ENCODE results near the gene UBB. TPM values are rescaled to one million over a fixed set of nuclear protein-coding genes. Genes with fewer than 3 reads are reported as not detected.
A peak's percentile ranks its signal among the peaks of the same experiment; 100 is the strongest.

UBB gene
- total and polyA plus RNA-seq, 2 donors from 2014 or later: 1,214 to 2,605 TPM

DNA sequence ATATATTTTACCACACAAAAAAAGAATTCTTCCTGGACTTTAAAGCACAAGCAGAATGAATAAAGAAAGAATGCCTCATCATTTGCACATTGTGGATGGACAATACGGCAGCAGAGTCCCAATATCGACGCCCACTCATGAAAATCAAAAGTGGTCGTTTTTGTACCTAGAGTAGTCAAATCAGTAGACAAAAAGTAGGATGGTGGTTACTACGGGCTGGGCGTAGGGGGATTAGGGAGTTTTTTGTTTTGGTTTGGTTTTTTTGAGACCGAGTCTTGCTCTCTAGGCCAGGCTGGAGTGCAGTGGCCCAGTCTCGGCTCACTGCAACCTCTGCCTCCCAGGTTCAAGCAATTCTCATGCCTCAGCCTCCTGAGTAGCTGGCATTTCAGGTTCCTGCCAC lies 19.0 kb upstream of the UBB start:
- Histone ChIP-seq H3K4me1 (ENCODE audit: control insufficient read depth in 2 of 3, insufficient read depth in 2 of 3, low read depth in 1 of 3, low read length in 3 of 3) (peaks cover 0 to 6% (median 6%) of the 10 kb centered on the region in 3 donors), H3K27me3 (ENCODE audit: control insufficient read depth, insufficient read depth, low read length) (no peaks in the 10 kb centered on the region), H3K4me3 (ENCODE audit: low read length in 3 of 3) (no peak overlapping the region), H3K9me3 (ENCODE audit: control insufficient read depth in 2 of 3, insufficient read depth in 1 of 3, low read length in 3 of 3) (no peaks in the 10 kb centered on the region), H3K9ac (ENCODE audit: low read length in 3 of 3) (no peak overlapping the region), H3K36me3 (ENCODE audit: control insufficient read depth in 2 of 3, insufficient read depth in 3 of 3, low read length in 3 of 3) (no peaks in the 10 kb centered on the region), H3K27ac (ENCODE audit: low read depth in 2 of 2, low read length in 2 of 2) (no peak overlapping the region)
- no peak for FAIRE-seq
- DNase-seq: no peak
- intact Hi-C loops (cut with DNase I): no loop called here
- TF ChIP-seq, protein P1, sequence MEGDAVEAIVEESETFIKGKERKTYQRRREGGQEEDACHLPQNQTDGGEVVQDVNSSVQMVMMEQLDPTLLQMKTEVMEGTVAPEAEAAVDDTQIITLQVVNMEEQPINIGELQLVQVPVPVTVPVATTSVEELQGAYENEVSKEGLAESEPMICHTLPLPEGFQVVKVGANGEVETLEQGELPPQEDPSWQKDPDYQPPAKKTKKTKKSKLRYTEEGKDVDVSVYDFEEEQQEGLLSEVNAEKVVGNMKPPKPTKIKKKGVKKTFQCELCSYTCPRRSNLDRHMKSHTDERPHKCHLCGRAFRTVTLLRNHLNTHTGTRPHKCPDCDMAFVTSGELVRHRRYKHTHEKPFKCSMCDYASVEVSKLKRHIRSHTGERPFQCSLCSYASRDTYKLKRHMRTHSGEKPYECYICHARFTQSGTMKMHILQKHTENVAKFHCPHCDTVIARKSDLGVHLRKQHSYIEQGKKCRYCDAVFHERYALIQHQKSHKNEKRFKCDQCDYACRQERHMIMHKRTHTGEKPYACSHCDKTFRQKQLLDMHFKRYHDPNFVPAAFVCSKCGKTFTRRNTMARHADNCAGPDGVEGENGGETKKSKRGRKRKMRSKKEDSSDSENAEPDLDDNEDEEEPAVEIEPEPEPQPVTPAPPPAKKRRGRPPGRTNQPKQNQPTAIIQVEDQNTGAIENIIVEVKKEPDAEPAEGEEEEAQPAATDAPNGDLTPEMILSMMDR (IDR thresholded peaks at IDR 0.05; ENCODE audit: borderline replicate concordance, extremely low read depth, insufficient read depth): no peak

DNA sequence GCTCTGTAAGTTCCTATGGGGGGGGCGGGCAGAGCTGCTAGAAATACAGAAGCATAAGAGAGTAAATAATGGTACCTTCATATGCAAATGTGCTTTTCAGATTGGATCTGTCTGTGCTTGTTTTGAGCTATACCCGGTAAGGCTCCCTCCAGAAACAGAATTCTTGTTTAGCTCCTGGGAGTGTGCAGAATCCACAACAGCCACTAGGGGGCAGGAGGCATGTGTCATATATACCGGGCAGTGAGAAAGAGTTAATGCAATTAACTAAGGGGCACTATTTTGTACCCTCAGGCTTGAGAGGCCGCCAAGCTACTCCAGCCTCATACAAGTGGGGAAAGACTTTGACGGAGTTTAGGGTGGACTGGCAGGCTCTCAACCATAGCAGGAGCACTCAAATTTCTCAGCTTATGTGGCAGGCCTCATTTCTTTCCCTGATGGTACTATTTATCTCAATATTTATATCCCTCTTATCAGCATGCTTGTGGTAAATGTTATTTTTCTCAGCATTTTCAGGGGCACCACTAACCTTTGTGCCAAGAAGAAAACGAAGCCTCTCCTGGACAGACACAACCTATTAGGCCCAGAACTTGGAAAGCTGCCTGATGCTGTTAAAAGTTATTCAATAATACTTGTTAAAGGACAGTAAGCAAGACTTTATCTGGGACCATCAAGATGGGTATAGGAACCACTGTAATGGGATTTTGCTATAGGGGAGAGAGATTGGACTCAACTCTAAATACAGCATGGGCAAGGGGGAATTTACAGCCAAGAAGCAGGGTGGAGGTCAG lies 16.9 kb upstream of the UBB start:
- TF ChIP-seq, protein P1 (IDR thresholded peaks at IDR 0.05; ENCODE audit: borderline replicate concordance, extremely low read depth, insufficient read depth): peak; percentile 92
- peak in 4 of 5 donors; percentile 76 to 86 (median 78) for DNase-seq
- H3K27me3 ChIP-seq (ENCODE audit: control insufficient read depth, insufficient read depth, low read length): no peaks in the 10 kb centered on the region
- peaks cover 0 to 6% (median 6%) of the 10 kb centered on the region in 3 donors for H3K4me1 ChIP-seq (ENCODE audit: control insufficient read depth in 2 of 3, insufficient read depth in 2 of 3, low read depth in 1 of 3, low read length in 3 of 3)
- no peak overlapping the region for H3K4me3 ChIP-seq (ENCODE audit: low read length in 3 of 3)
- H3K9ac ChIP-seq (ENCODE audit: low read length in 3 of 3): no peak overlapping the region
- intact Hi-C loops (cut with DNase I): no loop called here
- no peak for FAIRE-seq
- no peaks in the 10 kb centered on the region for H3K36me3 ChIP-seq (ENCODE audit: control insufficient read depth in 2 of 3, insufficient read depth in 3 of 3, low read length in 3 of 3)
- H3K9me3 ChIP-seq (ENCODE audit: control insufficient read depth in 2 of 3, insufficient read depth in 1 of 3, low read length in 3 of 3): no peaks in the 10 kb centered on the region
- H3K27ac ChIP-seq (ENCODE audit: low read depth in 2 of 2, low read length in 2 of 2): peak overlapping the region in 1 of 2 donors; percentile 13

DNA sequence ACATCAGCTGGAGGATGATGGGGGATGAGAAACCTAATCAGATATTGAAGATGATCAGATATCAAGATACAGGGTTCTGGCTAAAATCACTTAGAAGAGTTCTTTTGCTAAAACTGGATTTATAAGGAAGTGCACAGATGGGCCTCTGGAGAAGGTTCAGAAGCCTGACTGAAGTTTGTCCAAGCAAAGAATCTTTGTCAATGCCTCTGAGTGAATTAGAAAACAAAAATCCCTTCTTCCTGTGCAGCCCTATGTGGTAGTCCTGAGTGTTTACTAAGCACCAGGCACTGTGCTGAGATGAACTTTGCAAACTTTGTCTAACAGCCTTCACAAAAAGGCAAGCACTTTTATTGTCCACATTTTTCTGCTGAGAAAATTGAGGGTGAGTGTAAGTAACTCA lies 16.3 kb upstream of the UBB start:
- TF ChIP-seq, protein P1 (IDR thresholded peaks at IDR 0.05; ENCODE audit: borderline replicate concordance, extremely low read depth, insufficient read depth): no peak
- Histone ChIP-seq H3K4me3 (ENCODE audit: low read length in 3 of 3) (no peak overlapping the region), H3K27ac (ENCODE audit: low read depth in 2 of 2, low read length in 2 of 2) (no peak overlapping the region), H3K4me1 (ENCODE audit: control insufficient read depth in 2 of 3, insufficient read depth in 2 of 3, low read depth in 1 of 3, low read length in 3 of 3) (peaks cover 0 to 6% (median 6%) of the 10 kb centered on the region in 3 donors), H3K9me3 (ENCODE audit: control insufficient read depth in 2 of 3, insufficient read depth in 1 of 3, low read length in 3 of 3) (no peaks in the 10 kb centered on the region), H3K9ac (ENCODE audit: low read length in 3 of 3) (no peak overlapping the region), H3K36me3 (ENCODE audit: control insufficient read depth in 2 of 3, insufficient read depth in 3 of 3, low read length in 3 of 3) (no peaks in the 10 kb centered on the region), H3K27me3 (ENCODE audit: control insufficient read depth, insufficient read depth, low read length) (no peaks in the 10 kb centered on the region)
- intact Hi-C loops (cut with DNase I): no loop called here
- DNase-seq (no peak), FAIRE-seq (no peak)
